Measurements from ENCODE around the gene SLC25A25. TPM values are rescaled to one million over a fixed set of nuclear protein-coding genes. Genes with fewer than 3 reads are reported as not detected.
A peak's percentile ranks its signal among the peaks of the same experiment; 100 is the strongest.

The SLC25A25 gene
- polyA plus RNA-seq, 3 donors, result 40.4 to 129 (median 61.0) TPM

GRCh38 chr9:128091144-128091543 lies 23.1 kb downstream of the SLC25A25 start:
- no peak overlapping the region for H3K27ac ChIP-seq (ENCODE audit: low read depth, low read length)
- WGBS, 3 donors, result 51 to 74% (median 52%) methylated on average over 13 of the region's 13 CpGs

- WGBS, 3 donors, result 30 to 67% (median 40%) methylated on average over 13 of the region's 13 CpGs
- no peak overlapping the region for H3K27ac ChIP-seq (ENCODE audit: low read depth, low read length)
These were observed 23.5 kb downstream of the SLC25A25 start for GRCh38 chr9:128091571-128091970.

GRCh38 chr9:128092199-128092977 lies 24.4 kb downstream of the SLC25A25 start:
- H3K27ac ChIP-seq (ENCODE audit: low read depth, low read length), result no peak overlapping the region
- WGBS, 3 donors, result 75 to 91% (median 77%) methylated on average over 16 of the region's 16 CpGs

GRCh38 chr9:128093011-128093410 lies 25.0 kb downstream of the SLC25A25 start:
- WGBS, 3 donors, result 38 to 75% (median 56%) methylated on average over 4 of the region's 4 CpGs

GRCh38 chr9:128094166-128094949 lies 26.3 kb downstream of the SLC25A25 start:
- 12 to 20% (median 15%) methylated on average over 8 of the region's 8 CpGs for WGBS, 3 donors
- H3K27ac ChIP-seq (ENCODE audit: low read depth, low read length), result peak overlapping the region; percentile 89

More at GRCh38 chr9:128093011-128093410, 25.0 kb downstream of the SLC25A25 start:
- peak overlapping the region; percentile 44 for H3K27ac ChIP-seq (ENCODE audit: low read depth, low read length)

- 84 to 90% (median 84%) methylated on average over 11 of the region's 11 CpGs for WGBS, 3 donors
- H3K27ac ChIP-seq (ENCODE audit: low read depth, low read length), result peak overlapping the region; percentile 89
These were observed 27.0 kb downstream of the SLC25A25 start for GRCh38 chr9:128094950-128095544.

GRCh38 chr9:128096616-128097536 lies 28.8 kb downstream of the SLC25A25 start:
- no peak overlapping the region for H3K27ac ChIP-seq (ENCODE audit: low read depth, low read length)
- WGBS, 3 donors, result 86 to 87% (median 87%) methylated on average over 19 of the region's 19 CpGs

GRCh38 chr9:128097543-128098296 lies 29.7 kb downstream of the SLC25A25 start:
- 54 to 69% (median 63%) methylated on average over 13 of the region's 13 CpGs for WGBS, 3 donors
- peak overlapping the region; percentile 95 for H3K27ac ChIP-seq (ENCODE audit: low read depth, low read length)

- peak overlapping the region; percentile 95 for H3K27ac ChIP-seq (ENCODE audit: low read depth, low read length)
- WGBS, 3 donors, result 7 to 20% (median 19%) methylated on average over 32 of the region's 32 CpGs
These were observed 30.5 kb downstream of the SLC25A25 start for GRCh38 chr9:128098297-128099230.

- 34 to 57% (median 56%) methylated on average over 16 of the region's 16 CpGs for WGBS, 3 donors
- H3K27ac ChIP-seq (ENCODE audit: low read depth, low read length), result peak overlapping the region; percentile 95
These were observed 31.3 kb downstream of the SLC25A25 start for GRCh38 chr9:128099231-128099931.

- H3K27ac ChIP-seq (ENCODE audit: low read depth, low read length), result no peak overlapping the region
- WGBS, 3 donors, result 39 to 51% (median 45%) methylated on average over 16 of the region's 16 CpGs
These were observed 32.0 kb downstream of the SLC25A25 start for GRCh38 chr9:128099932-128100491.

GRCh38 chr9:128100581-128100980 lies 32.5 kb downstream of the SLC25A25 start:
- no peak overlapping the region for H3K27ac ChIP-seq (ENCODE audit: low read depth, low read length)
- WGBS, 3 donors, result 68 to 83% (median 82%) methylated on average over 10 of the region's 10 CpGs

GRCh38 chr9:128101231-128101661 lies 33.2 kb downstream of the SLC25A25 start:
- WGBS, 3 donors, result 69 to 76% (median 75%) methylated on average over 12 of the region's 12 CpGs
- no peak overlapping the region for H3K27ac ChIP-seq (ENCODE audit: low read depth, low read length)

GRCh38 chr9:128101690-128102089 lies 33.7 kb downstream of the SLC25A25 start:
- H3K27ac ChIP-seq (ENCODE audit: low read depth, low read length), result no peak overlapping the region
- 50 to 83% (median 67%) methylated on average over 20 of the region's 20 CpGs for WGBS, 3 donors

GRCh38 chr9:128102196-128102595 lies 34.2 kb downstream of the SLC25A25 start:
- WGBS, 3 donors, result 83 to 92% (median 90%) methylated on average over 13 of the region's 13 CpGs
- no peak overlapping the region for H3K27ac ChIP-seq (ENCODE audit: low read depth, low read length)

Measured in adipose tissue (tissue), 3 donors.